Endothelial cell of umbilical vein (primary cell): ENCODE measurements around the gene JAZF1.

ENCODE experiments used
- CTCF ChIP-seq, 2 donors: IDR thresholded peaks; 1 replicate in 1 of 2; 2 replicates in 1 of 2; pipeline ENCODE4 v1.5.1; 2011; ENCODE audit warnings: low read length in 2 of 2, mild to moderate bottlenecking in 2 of 2, moderate library complexity in 2 of 2, control low read depth in 1 of 2, inconsistent platforms in 1 of 2, low read depth in 1 of 2; ENCODE audit not compliant: insufficient read depth in 1 of 2; ENCODE audit errors: extremely low read depth in 1 of 2
- EZH2 ChIP-seq: IDR thresholded peaks from 2 replicates; pipeline ENCODE4 v1.6.1; 2012; ENCODE audit warnings: borderline replicate concordance, low read depth, mild to moderate bottlenecking, moderate library complexity, low read length, inconsistent platforms; ENCODE audit not compliant: severe bottlenecking
- GATA2 ChIP-seq: IDR thresholded peaks from 2 replicates; pipeline ENCODE4 v1.7.0; 2011; ENCODE audit warnings: low read depth, mild to moderate bottlenecking, moderate library complexity, mixed read lengths, low read length; ENCODE audit not compliant: insufficient read length, insufficient read depth
- JUN ChIP-seq: IDR thresholded peaks from 2 replicates; pipeline ENCODE4 v1.6.1; 2011; ENCODE audit warnings: borderline replicate concordance, low read depth; ENCODE audit not compliant: insufficient read length, insufficient read depth
- MAX ChIP-seq: IDR thresholded peaks from 2 replicates; pipeline ENCODE4 v1.6.1; 2011; ENCODE audit not compliant: insufficient read depth, insufficient read length
- MYC ChIP-seq: IDR thresholded peaks from one replicate; pipeline ENCODE4 v1.6.1; 2011; ENCODE audit warnings: mild to moderate bottlenecking, low read depth, low read length

GRCh38 chr7:28169230-28169629 is 11.4 kb downstream of the JAZF1 start:
- no peak for TF ChIP-seq CTCF (IDR thresholded peaks at IDR 0.05; ENCODE audit: extremely low read depth in 1 of 2, insufficient read depth in 1 of 2, low read depth in 1 of 2, low read length in 2 of 2)
- no peak for TF ChIP-seq MYC
- no peak for TF ChIP-seq GATA2
- TF ChIP-seq MAX = no peak
- no peak for TF ChIP-seq EZH2
- TF ChIP-seq JUN = no peak
